Endothelial cell of umbilical vein (primary cell): ENCODE data around the gene HIP1R. TPM values are rescaled to one million over a fixed set of nuclear protein-coding genes. Genes with fewer than 3 reads are reported as not detected.

Source experiments
- BruUV-seq: library from RNA; stranded (reverse); fragments of 400-500 nt; replicated peaks from 2 replicates; lab custom pipeline; 2021; lab: Mats Ljungman, UMichigan
- CTCF ChIA-PET: fragments of 300-600, 350-600 bp; sonication (Branson Sonifier 250); formaldehyde crosslinking; loops from one replicate; lab custom pipeline; 2021; ENCODE audit warnings: antibody characterized with exemption, inconsistent platforms; lab: Charles Lee
- POLR2A ChIA-PET: fragments of 300-600, 350-600 bp; sonication (Branson Sonifier 250); formaldehyde crosslinking; loops from one replicate; lab custom pipeline; 2021; ENCODE audit warnings: antibody characterized with exemption, inconsistent platforms; lab: Charles Lee
- DNase-seq: peaks from one replicate; pipeline ENCODE4 v3.0.0-alpha.2; 2011; ENCODE audit warnings: low read depth, low spot score
- FAIRE-seq: peaks from 2 replicates; lab custom pipeline; 2011; peaks lifted over from hg19 to GRCh38; lab: Jason Lieb, UNC
- H2AFZ ChIP-seq: 2 replicates; pipeline ENCODE4 v1.6.0; 2012; ENCODE audit warnings: low read depth, low read length, control low read depth, inconsistent platforms
- H3K27ac ChIP-seq: 2 replicates; pipeline ENCODE4 v1.5.1; 2011; ENCODE audit warnings: low read depth, mild to moderate bottlenecking, control low read depth, low read length, moderate library complexity; ENCODE audit not compliant: insufficient read depth
- H3K27me3 ChIP-seq, 2 experiments: 2 replicates each; pipeline versions ENCODE4 v1.6.0 to v1.6.1; 2011; ENCODE audit warnings: low read length in 2 of 2, mixed read lengths in 1 of 2; ENCODE audit not compliant: control insufficient read depth in 2 of 2, insufficient read depth in 2 of 2
- H3K36me3 ChIP-seq, 2 experiments: 2 replicates in 1 of 2; 3 replicates in 1 of 2; pipeline ENCODE4 v1.5.1; 2011; ENCODE audit warnings: low read length in 2 of 2, mild to moderate bottlenecking in 1 of 2, moderate library complexity in 1 of 2; ENCODE audit not compliant: control insufficient read depth in 2 of 2, insufficient read depth in 2 of 2; ENCODE audit errors: extremely low read depth in 1 of 2
- H3K4me1 ChIP-seq: 3 replicates; pipeline ENCODE4 v1.5.1; 2011; ENCODE audit warnings: mild to moderate bottlenecking, low read length; ENCODE audit not compliant: control insufficient read depth, insufficient read depth; ENCODE audit errors: extremely low read depth
- H3K4me2 ChIP-seq: 2 replicates; pipeline ENCODE4 v1.6.1; 2011; ENCODE audit warnings: low read length, control low read depth, mixed read lengths; ENCODE audit not compliant: insufficient read depth
- H3K4me3 ChIP-seq, 3 experiments: fragments of 200-600 bp in 1 of 3; sonication (generic), shearing (Covaris generic) in 1 of 3; replicated peaks in 1 of 3; 2 replicates each; pipeline ENCODE4 v1.5.1; 2011 to 2016; ENCODE audit warnings: control low read depth in 3 of 3, low read length in 3 of 3, mild to moderate bottlenecking in 2 of 3, inconsistent platforms in 1 of 3, low read depth in 1 of 3, moderate library complexity in 1 of 3; ENCODE audit not compliant: insufficient read depth in 1 of 3
- H3K79me2 ChIP-seq: 2 replicates; pipeline ENCODE4 v1.6.0; 2012; ENCODE audit warnings: low read length, inconsistent platforms; ENCODE audit not compliant: control insufficient read depth, insufficient read depth
- H3K9ac ChIP-seq: replicated peaks from 2 replicates; pipeline ENCODE3; 2011; ENCODE audit warnings: low read length, control low read depth; ENCODE audit not compliant: insufficient read depth; ENCODE audit errors: extremely low read depth
- H3K9me1 ChIP-seq: replicated peaks from 3 replicates; pipeline ENCODE4 v1.6.0; 2011; ENCODE audit warnings: mild to moderate bottlenecking, low read length; ENCODE audit not compliant: control insufficient read depth, insufficient read depth; ENCODE audit errors: extremely low read depth
- H3K9me3 ChIP-seq: replicated peaks from 2 replicates; pipeline ENCODE4 v1.5.1; 2012; ENCODE audit warnings: low read length, inconsistent platforms; ENCODE audit not compliant: control insufficient read depth, insufficient read depth
- H4K20me1 ChIP-seq: replicated peaks from 2 replicates; pipeline ENCODE3; 2011; ENCODE audit warnings: mild to moderate bottlenecking, low read length; ENCODE audit not compliant: control insufficient read depth, insufficient read depth; ENCODE audit errors: extremely low read depth
- EZH2 ChIP-seq: IDR thresholded peaks from 2 replicates; pipeline ENCODE4 v1.6.1; 2012; ENCODE audit warnings: borderline replicate concordance, low read depth, mild to moderate bottlenecking, moderate library complexity, low read length, inconsistent platforms; ENCODE audit not compliant: severe bottlenecking
- FOS ChIP-seq: IDR thresholded peaks from 2 replicates; pipeline ENCODE4 v1.6.1; 2011; ENCODE audit warnings: mild to moderate bottlenecking, low read length, moderate library complexity, borderline replicate concordance; ENCODE audit not compliant: insufficient read depth
- GATA2 ChIP-seq: IDR thresholded peaks from 2 replicates; pipeline ENCODE4 v1.7.0; 2011; ENCODE audit warnings: low read depth, mild to moderate bottlenecking, moderate library complexity, mixed read lengths, low read length; ENCODE audit not compliant: insufficient read length, insufficient read depth
- JUN ChIP-seq: IDR thresholded peaks from 2 replicates; pipeline ENCODE4 v1.6.1; 2011; ENCODE audit warnings: borderline replicate concordance, low read depth; ENCODE audit not compliant: insufficient read length, insufficient read depth
- MYC ChIP-seq: IDR thresholded peaks from one replicate; pipeline ENCODE4 v1.6.1; 2011; ENCODE audit warnings: mild to moderate bottlenecking, low read depth, low read length
- POLR2A ChIP-seq: IDR thresholded peaks from 2 replicates; pipeline ENCODE4 v1.6.1; 2012; ENCODE audit warnings: low read depth, mild to moderate bottlenecking, control low read depth, low read length
- POLR2AphosphoS5 ChIP-seq: IDR thresholded peaks from 2 replicates; pipeline ENCODE4 v1.6.1; 2012; ENCODE audit warnings: low read depth, mild to moderate bottlenecking, control low read depth, low read length, moderate library complexity; ENCODE audit not compliant: insufficient read depth
- dilution Hi-C: fragments of 300-500 bp; cut with MboI; formaldehyde crosslinking; loops from one replicate; pipeline ENCODE4 v1.15.0; 2019; ENCODE audit warnings: low sequenced_read_pairs; ENCODE audit not compliant: extremely low pct_ligation_motif_present
- intact Hi-C: fragments of 100-400 bp; cut with micrococcal nuclease; formaldehyde crosslinking; loops from one replicate; pipeline ENCODE4 v1.10.0; 2022
- polyA plus RNA-seq, 4 experiments: library from polyadenylated mRNA; depleted of rRNA in 3 of 4; stranded (reverse) in 3 of 4; unstranded in 1 of 4; fragments of >200 nt; gene quantifications; 2 replicates each; pipeline versions ENCODE4 v1.2.1 to v1.2.3, GENCODE V29; 2011 to 2012; ENCODE audit warnings: missing spikeins in 1 of 4
- total RNA-seq: library from RNA; stranded (reverse); gene quantifications from 2 replicates; pipeline ENCODE4 v1.2.3, GENCODE V29; 2021
- TF ChIP-seq, protein P1 (sequence below): IDR thresholded peaks from 2 replicates; pipeline ENCODE4 v1.6.1; 2011; ENCODE audit not compliant: insufficient read depth, insufficient read length
- TF ChIP-seq, protein P2 (sequence below), 2 donors: IDR thresholded peaks; 1 replicate in 1 of 2; 2 replicates in 1 of 2; pipeline ENCODE4 v1.5.1; 2011; ENCODE audit warnings: low read length in 2 of 2, mild to moderate bottlenecking in 2 of 2, moderate library complexity in 2 of 2, control low read depth in 1 of 2, inconsistent platforms in 1 of 2, low read depth in 1 of 2; ENCODE audit not compliant: insufficient read depth in 1 of 2; ENCODE audit errors: extremely low read depth in 1 of 2

HIP1R gene
- total and polyA plus RNA-seq, 2 donors (not counting 3 experiments of a cell fraction or from before 2014, with no cell fraction given) = 111 to 122 TPM

DNA sequence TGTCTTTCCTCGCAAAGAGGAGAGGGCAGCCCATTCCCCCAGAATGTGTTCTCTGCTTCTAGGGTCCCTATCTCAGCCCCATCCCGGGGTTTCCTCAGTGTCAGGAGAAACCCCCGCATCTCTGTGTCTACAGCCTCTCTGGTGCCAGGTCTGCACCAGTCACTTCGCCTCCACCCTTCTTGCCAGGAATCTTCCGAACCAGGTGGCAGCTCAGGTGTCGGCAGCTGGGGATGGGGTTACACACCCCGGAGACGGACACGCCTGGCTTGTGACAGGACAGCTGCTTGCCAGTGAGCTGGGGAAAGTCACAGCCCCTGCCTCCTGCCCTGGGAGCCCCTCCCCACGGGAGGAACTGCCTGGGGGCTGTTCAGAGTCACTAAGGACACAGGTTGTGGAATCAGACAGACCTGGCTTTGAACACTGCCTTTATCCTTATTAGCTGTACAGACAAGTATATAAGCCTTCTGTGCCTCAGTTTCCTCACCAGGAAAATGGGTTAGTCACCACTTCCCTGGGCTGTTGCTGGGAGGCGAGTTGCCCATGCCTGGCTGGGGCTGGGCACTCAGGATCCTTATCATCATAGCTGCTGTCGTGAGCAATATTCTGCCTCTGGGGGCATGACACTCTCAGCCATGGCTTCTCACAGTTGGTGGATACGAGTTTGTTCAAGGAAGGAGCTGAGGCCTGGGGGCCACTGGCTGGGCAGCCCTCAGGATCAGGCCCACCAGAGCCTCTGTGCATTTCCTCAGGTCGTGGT lies 10.8 kb downstream of the HIP1R start:
- intact Hi-C loops = no loop called here
- Histone ChIP-seq H4K20me1 (no peaks in the 10 kb centered on the region), H3K4me1 (peaks cover 19% of the 10 kb centered on the region), H3K27ac (no peak overlapping the region), H3K36me3 (peaks cover 0 to 27% of the 10 kb centered on the region in 2 experiments), H3K4me3 (no peak overlapping the region), H3K9ac (no peak overlapping the region), H3K9me1 (no peaks in the 10 kb centered on the region), H3K4me2 (no peak overlapping the region), H2AFZ (no peak overlapping the region), H3K79me2 (peaks cover 60% of the 10 kb centered on the region), H3K9me3 (no peaks in the 10 kb centered on the region), H3K27me3 (no peaks in the 10 kb centered on the region)
- POLR2A ChIA-PET = no interaction called here
- FAIRE-seq (no peak), DNase-seq (no peak)
- CTCF ChIA-PET = interaction anchor here (1.2 to 1.4 kb wide), 2 partner anchors 10 to 53 kb away, joined by 5 to 6 read pairs; no protein-coding TSS in a partner anchor
- TF ChIP-seq POLR2AphosphoS5 (no peak), JUN (no peak), GATA2 (no peak), EZH2 (no peak), MYC (no peak), FOS (no peak), POLR2A (no peak)
- TF ChIP-seq, protein P1, sequence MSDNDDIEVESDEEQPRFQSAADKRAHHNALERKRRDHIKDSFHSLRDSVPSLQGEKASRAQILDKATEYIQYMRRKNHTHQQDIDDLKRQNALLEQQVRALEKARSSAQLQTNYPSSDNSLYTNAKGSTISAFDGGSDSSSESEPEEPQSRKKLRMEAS = no peak
- TF ChIP-seq, protein P2, sequence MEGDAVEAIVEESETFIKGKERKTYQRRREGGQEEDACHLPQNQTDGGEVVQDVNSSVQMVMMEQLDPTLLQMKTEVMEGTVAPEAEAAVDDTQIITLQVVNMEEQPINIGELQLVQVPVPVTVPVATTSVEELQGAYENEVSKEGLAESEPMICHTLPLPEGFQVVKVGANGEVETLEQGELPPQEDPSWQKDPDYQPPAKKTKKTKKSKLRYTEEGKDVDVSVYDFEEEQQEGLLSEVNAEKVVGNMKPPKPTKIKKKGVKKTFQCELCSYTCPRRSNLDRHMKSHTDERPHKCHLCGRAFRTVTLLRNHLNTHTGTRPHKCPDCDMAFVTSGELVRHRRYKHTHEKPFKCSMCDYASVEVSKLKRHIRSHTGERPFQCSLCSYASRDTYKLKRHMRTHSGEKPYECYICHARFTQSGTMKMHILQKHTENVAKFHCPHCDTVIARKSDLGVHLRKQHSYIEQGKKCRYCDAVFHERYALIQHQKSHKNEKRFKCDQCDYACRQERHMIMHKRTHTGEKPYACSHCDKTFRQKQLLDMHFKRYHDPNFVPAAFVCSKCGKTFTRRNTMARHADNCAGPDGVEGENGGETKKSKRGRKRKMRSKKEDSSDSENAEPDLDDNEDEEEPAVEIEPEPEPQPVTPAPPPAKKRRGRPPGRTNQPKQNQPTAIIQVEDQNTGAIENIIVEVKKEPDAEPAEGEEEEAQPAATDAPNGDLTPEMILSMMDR (IDR thresholded peaks at IDR 0.05; ENCODE audit: extremely low read depth in 1 of 2, insufficient read depth in 1 of 2, low read depth in 1 of 2, low read length in 2 of 2) = no peak
- BruUV-seq = no TSS peak
- dilution Hi-C loops = no loop called here
